H1 (cell line): ENCODE measurements around the gene PKN3. TPM values are rescaled to one million over a fixed set of nuclear protein-coding genes. Genes with fewer than 3 reads are reported as not detected.

Experiments
- CTCF ChIA-PET: fragments of 300-600 bp; sonication (Branson Sonifier 250); formaldehyde crosslinking; loops from one replicate; lab custom pipeline; 2021; ENCODE audit not compliant: partially characterized antibody; lab: Charles Lee
- POLR2A ChIA-PET: fragments of 300-600 bp; sonication (Branson Sonifier 250); formaldehyde crosslinking; loops from one replicate; lab custom pipeline; 2021; ENCODE audit warnings: inconsistent platforms; ENCODE audit not compliant: partially characterized antibody; lab: Charles Lee
- DNase-seq, 2 experiments: peaks; one replicate each; pipeline versions ENCODE4 v3.0.0 to v3.0.0-alpha.2; 2010 to 2022; ENCODE audit warnings: low spot score in 2 of 2, low read depth in 1 of 2, mixed read lengths in 1 of 2
- FAIRE-seq: peaks from 2 replicates; lab custom pipeline; 2011; peaks lifted over from hg19 to GRCh38; lab: Jason Lieb, UNC
- H2AFZ ChIP-seq: 2 replicates; pipeline ENCODE4 v1.8.1; 2012; ENCODE audit warnings: low read length, inconsistent platforms
- H2AK5ac ChIP-seq: 2 replicates; pipeline ENCODE4 v1.6.1; 2013; ENCODE audit warnings: low read depth, low read length
- H2BK120ac ChIP-seq: replicated peaks from 2 replicates; pipeline ENCODE3; 2013; ENCODE audit warnings: low read depth, low read length, inconsistent platforms
- H2BK12ac ChIP-seq: 2 replicates; pipeline ENCODE4 v1.6.1; 2013; ENCODE audit warnings: low read depth, low read length
- H2BK15ac ChIP-seq: 2 replicates; pipeline ENCODE4 v1.6.1; 2013; ENCODE audit warnings: low read length
- H2BK20ac ChIP-seq: 2 replicates; pipeline ENCODE4 v1.6.1; 2013; ENCODE audit warnings: low read length
- H2BK5ac ChIP-seq: 2 replicates; pipeline ENCODE4 v1.6.1; 2013; ENCODE audit warnings: low read depth, low read length
- H3K14ac ChIP-seq: 2 replicates; pipeline ENCODE4 v1.6.1; 2013; ENCODE audit warnings: inconsistent platforms; ENCODE audit not compliant: insufficient read length
- H3K18ac ChIP-seq: 2 replicates; pipeline ENCODE4 v1.6.1; 2013; ENCODE audit warnings: low read length; ENCODE audit errors: extremely low read depth
- H3K23ac ChIP-seq: 2 replicates; pipeline ENCODE4 v1.6.1; 2013; ENCODE audit warnings: inconsistent platforms; ENCODE audit not compliant: insufficient read length
- H3K23me2 ChIP-seq: 2 replicates; pipeline ENCODE4 v1.6.1; 2013; ENCODE audit warnings: low read depth, low read length
- H3K27ac ChIP-seq: 2 replicates; pipeline ENCODE4 v1.6.1; 2011; ENCODE audit warnings: low read depth, low read length, inconsistent platforms
- H3K27me3 ChIP-seq, 4 experiments: replicated peaks in 1 of 4; 1 replicate in 1 of 4; 2 replicates in 3 of 4; pipeline versions ENCODE4 v1.6.1 to v1.8.1; 2011 to 2013; ENCODE audit warnings: low read length in 3 of 4, mild to moderate bottlenecking in 3 of 4, inconsistent platforms in 2 of 4, mixed read lengths in 2 of 4, moderate library complexity in 1 of 4; ENCODE audit not compliant: control insufficient read depth in 3 of 4, insufficient read depth in 3 of 4; ENCODE audit errors: extremely low read depth in 1 of 4
- H3K36me3 ChIP-seq, 4 experiments: 2 replicates each; pipeline versions ENCODE4 v1.6.1 to v1.8.1; 2011 to 2013; ENCODE audit warnings: mild to moderate bottlenecking in 4 of 4, low read length in 3 of 4, moderate library complexity in 2 of 4, control low read depth in 1 of 4, inconsistent platforms in 1 of 4; ENCODE audit not compliant: insufficient read depth in 4 of 4, control insufficient read depth in 2 of 4
- H3K4ac ChIP-seq: replicated peaks from 2 replicates; pipeline ENCODE3; 2013; ENCODE audit warnings: low read length, low read depth, mixed read lengths, inconsistent platforms; ENCODE audit not compliant: insufficient read length
- H3K4me1 ChIP-seq, 4 experiments: replicated peaks in 1 of 4; 1 replicate in 1 of 4; 2 replicates in 3 of 4; pipeline versions ENCODE4 v1.6.1 to v1.8.1; 2011 to 2013; ENCODE audit warnings: low read length in 3 of 4, inconsistent platforms in 2 of 4, mixed read lengths in 1 of 4; ENCODE audit not compliant: insufficient read depth in 4 of 4, control insufficient read depth in 3 of 4
- H3K4me2 ChIP-seq, 2 experiments: 2 replicates each; pipeline versions ENCODE4 v1.6.1 to v1.8.1; 2011 to 2013; ENCODE audit warnings: low read depth in 2 of 2, low read length in 2 of 2, control low read depth in 1 of 2, inconsistent platforms in 1 of 2, mild to moderate bottlenecking in 1 of 2; ENCODE audit not compliant: insufficient read depth in 1 of 2
- H3K4me3 ChIP-seq, 4 experiments: fragments of 200-600, 300-600 bp in 1 of 4; sonication (generic), shearing (Covaris generic), sonication (Bioruptor Twin) in 1 of 4; 2 replicates each; pipeline versions ENCODE4 v1.5.1 to v1.8.1; 2011 to 2016; ENCODE audit warnings: low read length in 4 of 4, low read depth in 3 of 4, control low read depth in 2 of 4, inconsistent platforms in 2 of 4, mild to moderate bottlenecking in 2 of 4, mixed read lengths in 1 of 4, moderate library complexity in 1 of 4; ENCODE audit not compliant: insufficient read depth in 2 of 4; ENCODE audit errors: extremely low read depth in 1 of 4
- H3K56ac ChIP-seq: replicated peaks from 2 replicates; pipeline ENCODE3; 2013; ENCODE audit warnings: low read depth, mild to moderate bottlenecking, mixed read lengths, low read length, inconsistent platforms; ENCODE audit not compliant: insufficient read length
- H3K79me1 ChIP-seq: 2 replicates; pipeline ENCODE4 v1.6.1; 2013; ENCODE audit warnings: low read depth, low read length, control low read depth
- H3K79me2 ChIP-seq, 2 experiments: 2 replicates each; pipeline versions ENCODE4 v1.6.1 to v1.8.1; 2012 to 2013; ENCODE audit warnings: low read length in 2 of 2, mild to moderate bottlenecking in 2 of 2, inconsistent platforms in 1 of 2; ENCODE audit not compliant: insufficient read depth in 2 of 2, control insufficient read depth in 1 of 2
- H3K9ac ChIP-seq, 4 experiments: replicated peaks in 1 of 4; 1 replicate in 1 of 4; 2 replicates in 3 of 4; pipeline versions ENCODE4 v1.6.1 to v1.8.1; 2011 to 2013; ENCODE audit warnings: low read depth in 3 of 4, low read length in 3 of 4, control low read depth in 2 of 4, mild to moderate bottlenecking in 2 of 4, moderate library complexity in 2 of 4, inconsistent platforms in 1 of 4; ENCODE audit errors: extremely low read depth in 1 of 4
- H3K9me3 ChIP-seq, 2 experiments: 2 replicates each; pipeline versions ENCODE4 v1.6.1 to v1.8.1; 2012 to 2013; ENCODE audit warnings: mild to moderate bottlenecking in 2 of 2, moderate library complexity in 2 of 2, control low read depth in 1 of 2, inconsistent platforms in 1 of 2, low read depth in 1 of 2, low read length in 1 of 2, mixed read lengths in 1 of 2; ENCODE audit not compliant: insufficient read depth in 2 of 2
- H4K20me1 ChIP-seq, 2 experiments: replicated peaks in 1 of 2; 2 replicates each; pipeline versions ENCODE3 to v1.8.1; 2011 to 2013; ENCODE audit warnings: inconsistent platforms in 2 of 2, low read length in 2 of 2, mild to moderate bottlenecking in 1 of 2; ENCODE audit not compliant: insufficient read depth in 2 of 2, control insufficient read depth in 1 of 2
- H4K5ac ChIP-seq: 2 replicates; pipeline ENCODE4 v1.6.1; 2013; ENCODE audit warnings: low read length, low read depth, mixed read lengths, inconsistent platforms; ENCODE audit not compliant: insufficient read length
- H4K8ac ChIP-seq: 2 replicates; pipeline ENCODE4 v1.8.0; 2013; ENCODE audit warnings: mild to moderate bottlenecking, moderate library complexity, low read length, inconsistent platforms; ENCODE audit not compliant: insufficient read depth; ENCODE audit errors: extremely low read depth
- H4K91ac ChIP-seq: replicated peaks from 2 replicates; pipeline ENCODE3; 2013; ENCODE audit warnings: low read length, mixed read lengths, inconsistent platforms; ENCODE audit not compliant: insufficient read length
- BACH1 ChIP-seq: IDR thresholded peaks from 2 replicates; pipeline ENCODE4 v1.6.1; 2012; ENCODE audit warnings: low read length, improper control_type of control experiment
- SIRT6 ChIP-seq: IDR thresholded peaks from one replicate; pipeline ENCODE4 v1.7.1; 2012; ENCODE audit warnings: low read length, inconsistent platforms
- YY1 ChIP-seq: IDR thresholded peaks from 2 replicates; pipeline ENCODE4 v1.6.1; 2011; ENCODE audit warnings: low read depth, mild to moderate bottlenecking, low read length
- WGBS, 2 experiments: shearing (Covaris generic) in 1 of 2; methylation state at CpG; one replicate each; pipeline versions ENCODE4 v1.1.6 to v1.1.7; 2013 to 2015; ENCODE audit warnings: low lambda C conversion rate in 2 of 2, mixed read lengths in 2 of 2, inconsistent platforms in 1 of 2, low coverage in 1 of 2, missing lambda C conversion rate in 1 of 2; ENCODE audit not compliant: insufficient replicate concordance in 2 of 2, insufficient coverage in 1 of 2, insufficient read length in 1 of 2; ENCODE audit errors: extremely low coverage in 1 of 2, missing lambda C conversion rate in 1 of 2; 5-methylcytosine and 5-hydroxymethylcytosine counted together
- polyA plus RNA-seq, 7 experiments: library from polyadenylated mRNA; depleted of rRNA in 3 of 7; stranded (reverse) in 5 of 7; unstranded in 2 of 7; fragments of >200 nt in 5 of 7; fragments of 200-250 nt in 2 of 7; gene quantifications; 1 replicate in 5 of 7; 2 replicates in 1 of 7; 4 replicates in 1 of 7; pipeline versions ENCODE4 v1.2.1 to v1.2.3, GENCODE V29; 2011 to 2013; ENCODE audit warnings: missing spikeins in 2 of 7, mixed read lengths in 2 of 7
- total RNA-seq: library from RNA; stranded (reverse); fragmentation: NEBNext Ultra II Directional; extraction: Animal tissue kit (Norgen Biotek cat#: 25700); gene quantifications from 2 replicates; pipeline ENCODE4 v1.2.1, GENCODE V29; 2021

Gene PKN3
- total and polyA plus RNA-seq, 2 of the 8 experiments (the other 6 are each of a cell fraction or from before 2014, with no cell fraction given) = 15.7 to 16.3 TPM

DNA sequence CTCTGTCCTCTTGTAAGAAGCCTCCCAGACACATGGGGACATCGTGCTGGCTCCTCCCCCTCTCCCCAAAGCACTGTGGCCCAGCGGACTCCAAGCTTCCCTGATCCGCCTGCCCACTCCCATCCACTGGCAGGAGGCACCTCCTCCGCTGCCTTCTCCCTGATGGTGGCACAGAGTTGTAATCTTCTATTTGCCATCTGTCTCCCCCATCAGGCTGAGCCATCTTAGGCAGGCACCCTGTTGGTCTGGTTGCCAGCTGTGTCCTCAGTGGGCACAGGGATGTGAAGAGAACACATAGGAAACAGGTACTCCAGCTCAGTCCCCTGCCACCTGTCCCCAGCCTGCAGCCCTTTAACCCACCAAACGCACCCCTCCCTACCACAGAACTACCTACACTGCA lies 27.0 kb downstream of the PKN3 start:
- Histone ChIP-seq H2BK12ac (no peak overlapping the region), H3K23me2 (peaks cover 3% of the 10 kb centered on the region; the same call in 1 of the 2 replicates), H3K4me2 (no peak overlapping the region), H2BK5ac (no peak overlapping the region), H4K8ac (no peak overlapping the region), H3K4me3 (no peak overlapping the region), H3K36me3 (peaks cover 0 to 2% (median under 1%) of the 10 kb centered on the region in 4 experiments; a peak in 1 of 8 replicates), H3K27me3 (no peaks in the 10 kb centered on the region), H3K14ac (no peak overlapping the region), H3K23ac (no peak overlapping the region), H3K18ac (no peak overlapping the region), H2BK120ac (no peak overlapping the region), H2BK15ac (no peak overlapping the region), H4K91ac (no peak overlapping the region), H4K5ac (no peak overlapping the region), H3K4me1 (peaks cover 0 to 1% (median 0%) of the 10 kb centered on the region in 4 experiments; a peak in 1 of 7 replicates), H3K79me1 (peaks cover 2% of the 10 kb centered on the region; the same call in 1 of the 2 replicates), H3K9ac (no peak overlapping the region), H2AFZ (no peak overlapping the region), H3K4ac (no peak overlapping the region), H2AK5ac (no peak overlapping the region), H3K9me3 (no peaks in the 10 kb centered on the region), H3K56ac (no peak overlapping the region), H4K20me1 (no peaks in the 10 kb centered on the region), H3K27ac (no peak overlapping the region), H3K79me2 (no peaks in the 10 kb centered on the region)
- ChIA-PET POLR2A (interaction anchor here (0.6 to 1.8 kb wide), 5 partner anchors 18 to 158 kb away, joined by 3 to 4 read pairs (median 4); no protein-coding TSS in a partner anchor), CTCF (interaction anchor here (0.5 to 2.6 kb wide), 5 partner anchors 33 to 124 kb away, joined by 3 to 9 read pairs (median 3); no protein-coding TSS in a partner anchor)
- DNase-seq (no peak), FAIRE-seq (no peak)
- 83% methylated on average over 5 of the region's 5 CpGs; no CpG with 5 or more reads in 1 of the 2 experiments for WGBS, 2 experiments
- TF ChIP-seq BACH1 (no peak), SIRT6 (no peak), YY1 (no peak)
- TF ChIP-seq, all 59 proteins: peak for 0
- H2BK20ac ChIP-seq = no peak overlapping the region
